ENCODE measurements around the gene APOE. TPM values are rescaled to one million over a fixed set of nuclear protein-coding genes. Genes with fewer than 3 reads are reported as not detected.

Gene APOE
- total and polyA plus RNA-seq, 7 donors: 4.9 to 19.0 (median 11.9) TPM

- Histone ChIP-seq H3K9me3 (no peaks in the 10 kb centered on the region), H3K27me3 (ENCODE audit: insufficient read depth in 3 of 3, low read length in 2 of 3) (no peaks in the 10 kb centered on the region), H3K27ac (no peak overlapping the region), H3K4me3 (no peak overlapping the region), H3K36me3 (ENCODE audit: insufficient read depth in 1 of 2, low read depth in 1 of 2) (peaks cover 7 to 62% of the 10 kb centered on the region in 2 donors), H3K4me1 (peaks cover 21% of the 10 kb centered on the region)
- WGBS, 3 donors: 83 to 89% (median 86%) methylated on average over 18 of the region's 18 CpGs
- intact Hi-C loops (cut with DNase I): no loop called here
- ATAC-seq (no peak), DNase-seq (no peak)
- no peak for TF ChIP-seq CTCF (IDR thresholded peaks at IDR 0.05)
Observed at GRCh38 chr19:44893332-44894051, 12.1 kb upstream of the APOE start.

- H3K27me3 ChIP-seq (ENCODE audit: insufficient read depth in 3 of 3, low read length in 2 of 3): no peaks in the 10 kb centered on the region
- H3K4me3 ChIP-seq: no peak overlapping the region
- intact Hi-C loops (cut with DNase I): no loop called here
- H3K36me3 ChIP-seq (ENCODE audit: insufficient read depth in 1 of 2, low read depth in 1 of 2): peaks cover 7 to 63% of the 10 kb centered on the region in 2 donors
- H3K9me3 ChIP-seq: no peaks in the 10 kb centered on the region
- DNase-seq: no peak
- 93 to 94% (median 94%) methylated on average over 6 of the region's 6 CpGs for WGBS, 3 donors
- no peak for TF ChIP-seq CTCF (IDR thresholded peaks at IDR 0.05)
- H3K27ac ChIP-seq: no peak overlapping the region
- no peak for ATAC-seq
- peaks cover 21% of the 10 kb centered on the region for H3K4me1 ChIP-seq
Observed at GRCh38 chr19:44894052-44894400, 11.6 kb upstream of the APOE start.

DNA sequence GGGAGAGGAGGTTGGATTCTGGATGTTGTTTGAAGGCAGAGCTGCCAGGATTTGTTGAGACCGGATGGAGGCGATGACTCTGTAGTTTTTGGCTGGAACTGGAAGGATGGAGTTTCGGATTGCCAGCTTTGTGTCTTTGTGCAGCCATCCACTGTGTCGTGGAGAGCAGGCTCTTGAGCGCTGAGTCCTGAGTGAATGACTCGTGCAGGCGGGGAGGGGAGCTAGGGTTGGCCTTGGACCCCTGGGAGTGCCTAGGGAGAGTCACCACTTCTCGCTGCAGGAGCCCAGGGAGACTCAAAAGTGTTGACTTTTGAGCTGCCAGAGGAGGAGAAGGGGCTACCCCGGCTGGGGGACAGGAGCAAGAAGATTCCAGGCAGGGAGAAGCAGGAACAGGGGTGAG, 10.7 kb upstream of the APOE start:
- H3K4me3 ChIP-seq: no peak overlapping the region
- TF ChIP-seq CTCF (IDR thresholded peaks at IDR 0.05): no peak
- peaks cover 7 to 70% of the 10 kb centered on the region in 2 donors for H3K36me3 ChIP-seq (ENCODE audit: insufficient read depth in 1 of 2, low read depth in 1 of 2)
- 68 to 78% (median 77%) methylated on average over 9 of the region's 9 CpGs for WGBS, 3 donors
- no peak overlapping the region for H3K27ac ChIP-seq
- intact Hi-C loops (cut with DNase I): no loop called here
- ATAC-seq (no peak), DNase-seq (no peak)
- no peaks in the 10 kb centered on the region for H3K27me3 ChIP-seq (ENCODE audit: insufficient read depth in 3 of 3, low read length in 2 of 3)
- H3K4me1 ChIP-seq: peaks cover 14% of the 10 kb centered on the region
- H3K9me3 ChIP-seq: no peaks in the 10 kb centered on the region

GRCh38 chr19:44897835-44898234, 7.8 kb upstream of the APOE start:
- ATAC-seq: no peak
- Histone ChIP-seq H3K36me3 (ENCODE audit: insufficient read depth in 1 of 2, low read depth in 1 of 2) (peaks cover 4 to 94% of the 10 kb centered on the region in 2 donors), H3K4me3 (no peak overlapping the region), H3K27me3 (ENCODE audit: insufficient read depth in 3 of 3, low read length in 2 of 3) (no peaks in the 10 kb centered on the region), H3K9me3 (no peaks in the 10 kb centered on the region), H3K27ac (no peak overlapping the region), H3K4me1 (peaks cover 3% of the 10 kb centered on the region)
- TF ChIP-seq CTCF (IDR thresholded peaks at IDR 0.05): no peak
- DNase-seq: no peak
- intact Hi-C loops (cut with DNase I): no loop called here
- WGBS, 3 donors: 82 to 90% (median 85%) methylated on average over 8 of the region's 8 CpGs

Data from psoas muscle (tissue), 8 donors.